NCI-H128 (cell line): ENCODE results near the gene TMED4.

Experiments
- DNase-seq: peaks from one replicate; lab custom pipeline; 2025; ENCODE audit not compliant: unreplicated experiment; lab: John Stamatoyannopoulos, UW

The TMED4 gene

GRCh38 chr7:44541028-44541869 lies 40.8 kb downstream of the TMED4 start, which contains the start of gene NPC1L1:
Gene NPC1L1, minus strand, starts transcription at chr7:44541330. Its CDS starts 71 bp downstream, at chr7:44541259.
- DNase-seq: no peak

DNA sequence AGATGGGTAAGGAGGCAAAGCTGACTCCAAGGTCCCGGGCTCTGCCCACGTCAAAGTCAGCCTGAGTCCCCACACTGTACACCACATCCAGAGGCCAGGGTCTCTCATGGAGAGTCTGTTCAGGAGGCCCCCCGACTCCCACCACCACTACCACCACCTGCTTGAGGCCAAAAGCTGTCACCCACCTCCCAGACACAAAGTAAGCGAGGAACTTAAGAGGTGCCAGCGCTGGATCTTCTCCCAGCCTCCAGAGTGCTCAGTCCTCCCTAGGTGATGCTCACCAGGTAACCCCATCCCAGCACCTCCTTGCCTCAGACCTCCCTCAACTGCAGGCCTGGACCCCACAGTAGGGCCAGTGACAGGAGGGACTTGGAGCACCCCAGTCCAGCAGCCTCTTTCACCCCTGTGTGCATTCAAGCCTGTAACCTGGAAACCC lies 41.4 kb downstream of the TMED4 start:
- DNase-seq: no peak

GRCh38 chr7:44539669-44540506 lies 42.1 kb downstream of the TMED4 start:
- DNase-seq: no peak

DNA sequence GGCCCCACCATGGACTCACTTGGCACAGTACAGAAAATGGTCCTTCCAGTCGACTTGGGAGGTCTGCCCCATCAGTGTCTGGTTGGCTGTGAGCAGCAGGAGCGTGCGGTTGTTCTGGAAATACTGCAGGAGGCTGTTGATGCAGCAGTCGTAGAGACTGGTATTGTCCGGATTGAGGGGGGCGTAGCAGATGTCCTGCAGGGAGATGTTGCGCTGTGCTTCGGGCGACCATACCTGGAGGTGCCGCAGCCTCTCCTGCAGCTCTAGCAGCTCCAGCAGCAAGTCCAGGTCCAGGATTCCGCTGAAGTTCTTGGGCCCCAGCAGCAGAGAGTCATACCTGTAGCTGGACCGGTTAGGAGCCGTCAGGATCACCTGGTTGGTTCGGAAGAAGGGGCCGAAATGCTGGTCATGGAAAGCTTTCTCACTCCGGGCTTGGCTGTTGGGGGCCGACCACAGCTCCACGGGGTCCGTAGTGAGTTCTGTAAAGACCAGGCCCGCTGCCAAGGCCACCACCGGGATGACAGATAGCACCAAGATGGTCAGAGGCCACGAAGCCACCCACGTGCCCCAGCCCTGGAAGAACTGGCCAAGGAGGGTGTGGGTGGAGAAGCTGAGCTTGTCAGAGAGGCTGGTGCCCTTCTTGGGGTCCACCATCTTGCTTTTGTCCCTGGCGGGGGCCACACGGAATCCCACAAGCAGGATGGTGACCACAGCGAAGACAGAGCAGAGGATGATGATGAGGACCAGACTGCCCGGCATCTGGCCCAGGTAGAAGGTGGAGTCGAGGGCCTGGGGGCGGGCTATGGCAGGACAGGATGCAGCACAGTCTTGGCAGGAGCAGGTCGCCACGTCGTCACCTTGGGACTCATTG lies 43.0 kb downstream of the TMED4 start:
- DNase-seq: no peak

- DNase-seq: no peak
Observed at GRCh38 chr7:44538093-44538797, 43.8 kb downstream of the TMED4 start.

DNA sequence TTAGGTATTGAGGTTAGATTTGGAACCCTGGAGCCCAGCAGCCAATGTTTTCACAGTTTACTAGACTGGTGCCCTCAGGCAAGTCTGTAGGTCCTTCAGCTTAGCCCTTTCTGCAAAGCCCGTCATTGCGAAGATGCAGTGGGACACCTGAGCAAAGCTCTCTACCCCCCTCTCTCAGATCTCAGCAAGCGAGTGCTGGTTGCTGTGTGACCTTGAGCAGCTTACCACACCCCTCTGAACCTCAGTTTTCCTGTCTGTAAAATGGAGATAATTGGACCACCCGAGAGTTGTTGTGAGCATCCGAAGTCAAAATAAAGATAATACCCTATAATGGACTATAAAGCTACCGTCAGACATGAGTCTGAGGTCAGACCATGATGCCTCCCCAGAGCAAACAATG lies 44.6 kb downstream of the TMED4 start:
- DNase-seq: no peak

GRCh38 chr7:44536090-44536489 lies 45.9 kb downstream of the TMED4 start:
- no peak for DNase-seq

DNA sequence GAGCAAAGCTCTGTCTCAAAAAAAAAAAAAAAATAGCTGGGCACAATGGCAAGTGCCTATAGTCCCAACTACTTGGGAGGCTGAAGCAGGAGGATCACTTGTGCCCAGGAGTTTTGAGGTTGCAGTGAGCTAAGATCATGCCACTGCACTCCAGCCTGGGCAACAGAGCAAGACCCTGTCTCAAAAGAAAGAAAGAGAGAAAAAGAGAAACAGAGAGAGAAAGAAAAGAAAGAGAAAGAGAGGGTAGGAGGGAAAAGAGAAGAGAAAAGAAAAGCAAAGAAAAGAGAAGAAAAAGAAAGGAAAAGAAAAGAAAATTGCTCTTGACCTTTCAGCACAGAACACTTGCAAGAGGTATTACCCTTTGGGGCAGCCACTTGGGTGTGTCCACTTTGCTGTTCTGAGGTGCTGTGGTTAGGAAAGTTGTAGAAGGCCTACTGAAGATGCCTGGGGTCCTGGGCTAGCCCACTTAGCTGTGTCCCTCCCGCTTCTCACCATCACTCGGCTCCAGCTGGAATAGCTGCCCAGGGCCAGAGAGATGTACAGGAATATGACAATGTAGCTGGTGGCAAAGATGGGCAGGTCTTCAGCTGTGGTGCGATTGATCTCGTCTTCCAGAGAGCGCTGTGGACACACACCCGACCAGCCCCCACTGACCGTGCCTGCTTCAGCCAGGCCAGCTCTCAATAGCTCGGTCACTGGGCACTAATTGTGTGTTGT lies 46.5 kb downstream of the TMED4 start:
- no peak for DNase-seq

GRCh38 chr7:44534501-44534900 lies 47.5 kb downstream of the TMED4 start:
- no peak for DNase-seq

GRCh38 chr7:44534087-44534486 lies 47.9 kb downstream of the TMED4 start:
- DNase-seq: no peak

DNA sequence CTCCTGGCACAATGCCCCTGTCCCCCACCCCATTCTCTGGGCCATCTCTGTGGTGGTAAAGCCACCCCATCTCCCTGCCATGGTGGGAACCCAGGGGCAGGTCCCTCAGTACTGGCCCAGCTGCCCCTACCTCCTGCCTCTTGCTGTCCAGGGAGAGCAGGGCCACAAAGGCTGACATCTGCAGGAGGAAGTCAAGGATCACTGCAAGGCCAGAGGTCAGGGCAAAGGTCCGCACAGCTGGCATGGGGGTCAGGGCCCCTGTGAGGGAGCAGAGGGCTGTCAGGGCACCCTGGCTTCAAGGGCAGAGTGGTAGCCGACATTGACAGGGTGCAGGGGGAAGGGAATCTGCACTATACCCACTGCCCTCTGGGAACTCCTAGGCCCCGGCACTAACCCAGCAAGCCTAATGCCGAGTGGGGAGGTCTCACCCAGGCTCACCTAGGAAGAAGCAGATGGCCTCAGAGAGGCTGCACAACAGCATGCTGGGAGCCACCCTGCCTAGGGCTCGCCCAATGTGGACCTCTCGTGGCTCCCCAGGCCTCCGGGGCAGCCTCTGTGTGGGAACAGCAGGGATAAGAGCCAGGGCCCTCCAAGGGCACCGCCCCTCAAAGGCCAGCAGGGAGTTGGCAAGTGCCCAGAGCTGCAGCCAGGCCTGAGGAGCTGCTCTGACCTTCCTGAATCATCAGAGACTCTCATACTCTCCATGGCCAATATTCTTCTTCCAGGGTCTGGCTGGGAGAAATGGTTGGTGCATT lies 48.6 kb downstream of the TMED4 start:
- no peak for DNase-seq

DNA sequence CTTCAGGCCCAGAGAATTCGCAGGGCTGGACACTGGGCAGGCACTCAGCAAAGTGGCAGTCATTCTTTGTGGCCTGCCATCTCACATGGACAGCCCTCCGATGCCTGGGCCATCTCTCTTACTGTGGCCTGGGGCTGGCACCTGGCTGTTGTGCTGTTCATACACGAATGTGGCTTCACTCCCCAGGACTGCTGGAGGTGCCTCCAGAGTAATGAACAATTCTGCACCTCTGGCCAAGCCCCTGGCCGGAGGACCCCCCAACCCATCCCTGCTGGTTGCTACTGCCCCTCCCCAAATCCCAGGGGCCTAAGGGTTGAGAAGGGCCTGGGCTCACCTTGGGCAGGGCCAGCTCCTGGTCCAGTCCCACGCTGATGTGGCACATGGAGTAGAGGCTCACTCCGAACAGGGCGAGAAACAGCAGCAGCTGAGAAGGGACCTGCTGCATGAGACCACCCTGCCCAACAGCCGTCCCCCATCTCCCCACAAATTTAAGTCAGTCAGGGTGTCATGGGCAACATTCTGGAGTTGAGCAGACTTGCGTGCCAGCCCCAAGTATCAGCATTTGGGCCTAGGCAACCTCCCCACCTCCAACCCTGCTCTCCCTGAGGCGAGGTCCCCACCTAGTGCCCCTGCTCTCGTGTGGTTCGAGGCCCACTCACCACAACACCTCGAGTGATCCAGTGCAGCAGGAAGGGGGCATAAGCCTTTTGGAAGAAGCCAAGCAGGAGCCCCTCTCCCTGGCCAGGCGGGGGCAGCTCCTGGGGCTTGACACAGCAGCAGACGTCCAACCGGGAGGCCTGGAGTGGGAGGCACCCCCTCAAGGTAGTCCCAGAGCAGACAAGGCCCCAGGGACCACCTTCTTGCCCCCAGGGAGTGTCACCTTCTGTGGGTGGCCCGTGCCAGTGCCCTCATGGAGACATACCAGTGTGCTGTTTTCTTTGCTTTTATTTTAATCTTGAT lies 50.3 kb downstream of the TMED4 start:
- no peak for DNase-seq

- no peak for DNase-seq
Observed at GRCh38 chr7:44530990-44531389, 51.0 kb downstream of the TMED4 start.
